Esophagus muscularis mucosa (tissue), 4 donors: ENCODE measurements around the gene NCAPH2. TPM values are rescaled to one million over a fixed set of nuclear protein-coding genes. Genes with fewer than 3 reads are reported as not detected.

Source experiments
- DNase-seq: peaks from one replicate; pipeline ENCODE4 v3.0.0-alpha.2; 2017; ENCODE audit errors: extremely low spot score
- H3K27ac ChIP-seq, 4 donors: fragments of 200-600 bp; sonication (generic); replicated peaks in 1 of 4; 1 replicate in 3 of 4; 2 replicates in 1 of 4; pipeline ENCODE4 v1.5.1; 2016 to 2019; ENCODE audit warnings: mild to moderate bottlenecking in 1 of 4
- H3K27me3 ChIP-seq, 4 donors: fragments of 200-600 bp; sonication (generic); one replicate each; pipeline versions ENCODE4 v1.5.1 to v1.6.0; 2016 to 2019
- H3K36me3 ChIP-seq, 4 donors: fragments of 200-600 bp; sonication (generic); one replicate each; pipeline ENCODE4 v1.5.1; 2016 to 2019
- H3K4me1 ChIP-seq, 4 donors: fragments of 200-600 bp; sonication (generic); one replicate each; pipeline ENCODE4 v1.5.1; 2016 to 2019
- H3K4me3 ChIP-seq, 4 donors: fragments of 200-600 bp; sonication (generic); 1 replicate in 2 of 4; 2 replicates in 2 of 4; pipeline ENCODE4 v1.5.1; 2016 to 2019; ENCODE audit warnings: mild to moderate bottlenecking in 4 of 4, moderate library complexity in 1 of 4
- H3K9me3 ChIP-seq, 4 donors: fragments of 200-600 bp; sonication (generic); 1 replicate in 3 of 4; 2 replicates in 1 of 4; pipeline ENCODE4 v1.5.1; 2016 to 2019
- EP300 ChIP-seq: sonication (generic); formaldehyde crosslinking; IDR thresholded peaks from one replicate; pipeline ENCODE4 v1.6.1; 2017; ENCODE audit warnings: antibody characterized with exemption
- POLR2A ChIP-seq: fragments of 450-650 bp; IDR thresholded peaks from one replicate; pipeline ENCODE4 v1.6.1; 2017; ENCODE audit warnings: antibody characterized with exemption, moderate library complexity, mild to moderate bottlenecking, low read depth
- POLR2AphosphoS5 ChIP-seq, 2 donors: sonication (generic); formaldehyde crosslinking; IDR thresholded peaks; one replicate each; pipeline ENCODE4 v1.6.1; 2017; ENCODE audit warnings: antibody characterized with exemption in 2 of 2
- WGBS: methylation state at CpG from one replicate; pipeline ENCODE4 v1.1.5; 2018; 5-methylcytosine and 5-hydroxymethylcytosine counted together
- intact Hi-C: fragments of 100-400 bp; cut with DNase I; formaldehyde crosslinking; loops from one replicate; pipeline ENCODE4 v1.15.1; 2023
- total RNA-seq, 4 donors: library from RNA; depleted of rRNA; stranded (reverse); fragments of >200 nt; gene quantifications; one replicate each; pipeline versions ENCODE4 v1.1.0 to v1.2.1, GENCODE V29; 2016
- TF ChIP-seq, protein P1 (sequence below), 3 experiments: fragments of 200-600 bp in 2 of 3; fragments of 450-650 bp in 1 of 3; sonication (generic) in 2 of 3; IDR thresholded peaks; one replicate each; pipeline ENCODE4 v1.5.1; 2017 to 2019; ENCODE audit warnings: antibody characterized with exemption in 3 of 3, mild to moderate bottlenecking in 2 of 3, moderate library complexity in 1 of 3

The NCAPH2 gene
- total RNA-seq, 4 donors from 2014 or later = 30.3 to 44.6 (median 41.7) TPM

GRCh38 chr22:50516068-50516467 lies 8.0 kb downstream of the NCAPH2 start:
- Histone ChIP-seq H3K4me3 (no peak overlapping the region), H3K9me3 (no peaks in the 10 kb centered on the region), H3K27ac (no peak overlapping the region), H3K4me1 (peaks cover 0 to 6% (median 0%) of the 10 kb centered on the region in 4 donors), H3K36me3 (peaks cover 22 to 71% (median 57%) of the 10 kb centered on the region in 4 donors), H3K27me3 (no peaks in the 10 kb centered on the region)
- TF ChIP-seq POLR2AphosphoS5 (IDR thresholded peaks at IDR 0.05) (no peak), POLR2A (no peak), EP300 (no peak)
- TF ChIP-seq, protein P1, sequence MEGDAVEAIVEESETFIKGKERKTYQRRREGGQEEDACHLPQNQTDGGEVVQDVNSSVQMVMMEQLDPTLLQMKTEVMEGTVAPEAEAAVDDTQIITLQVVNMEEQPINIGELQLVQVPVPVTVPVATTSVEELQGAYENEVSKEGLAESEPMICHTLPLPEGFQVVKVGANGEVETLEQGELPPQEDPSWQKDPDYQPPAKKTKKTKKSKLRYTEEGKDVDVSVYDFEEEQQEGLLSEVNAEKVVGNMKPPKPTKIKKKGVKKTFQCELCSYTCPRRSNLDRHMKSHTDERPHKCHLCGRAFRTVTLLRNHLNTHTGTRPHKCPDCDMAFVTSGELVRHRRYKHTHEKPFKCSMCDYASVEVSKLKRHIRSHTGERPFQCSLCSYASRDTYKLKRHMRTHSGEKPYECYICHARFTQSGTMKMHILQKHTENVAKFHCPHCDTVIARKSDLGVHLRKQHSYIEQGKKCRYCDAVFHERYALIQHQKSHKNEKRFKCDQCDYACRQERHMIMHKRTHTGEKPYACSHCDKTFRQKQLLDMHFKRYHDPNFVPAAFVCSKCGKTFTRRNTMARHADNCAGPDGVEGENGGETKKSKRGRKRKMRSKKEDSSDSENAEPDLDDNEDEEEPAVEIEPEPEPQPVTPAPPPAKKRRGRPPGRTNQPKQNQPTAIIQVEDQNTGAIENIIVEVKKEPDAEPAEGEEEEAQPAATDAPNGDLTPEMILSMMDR (IDR thresholded peaks at IDR 0.05) = no peak
- WGBS = 81% methylated on average over 8 of the region's 8 CpGs
- DNase-seq = no peak
- intact Hi-C loops = no loop called here

DNA sequence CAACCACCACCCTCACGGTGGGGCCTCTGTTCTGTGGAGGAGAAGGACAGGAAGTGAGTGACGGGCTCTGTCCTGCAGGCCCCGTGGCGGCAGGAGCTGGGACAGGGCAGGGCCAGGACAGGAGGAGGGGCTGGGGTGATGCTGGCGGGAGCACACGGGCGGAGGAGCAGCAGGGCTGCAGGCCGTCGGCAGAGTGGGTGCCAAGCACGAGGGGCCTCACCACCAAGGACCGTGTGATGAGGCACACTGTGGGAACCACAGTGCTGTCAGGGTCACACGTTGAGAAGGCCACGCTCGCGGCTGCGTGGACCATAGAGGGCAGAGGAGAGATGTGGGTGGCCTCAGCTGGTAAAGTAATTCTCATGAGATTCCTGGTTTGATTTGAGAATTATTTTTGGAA lies 8.9 kb downstream of the NCAPH2 start:
- H3K36me3 ChIP-seq = peaks cover 24 to 76% (median 65%) of the 10 kb centered on the region in 4 donors
- intact Hi-C loops = no loop called here

DNA sequence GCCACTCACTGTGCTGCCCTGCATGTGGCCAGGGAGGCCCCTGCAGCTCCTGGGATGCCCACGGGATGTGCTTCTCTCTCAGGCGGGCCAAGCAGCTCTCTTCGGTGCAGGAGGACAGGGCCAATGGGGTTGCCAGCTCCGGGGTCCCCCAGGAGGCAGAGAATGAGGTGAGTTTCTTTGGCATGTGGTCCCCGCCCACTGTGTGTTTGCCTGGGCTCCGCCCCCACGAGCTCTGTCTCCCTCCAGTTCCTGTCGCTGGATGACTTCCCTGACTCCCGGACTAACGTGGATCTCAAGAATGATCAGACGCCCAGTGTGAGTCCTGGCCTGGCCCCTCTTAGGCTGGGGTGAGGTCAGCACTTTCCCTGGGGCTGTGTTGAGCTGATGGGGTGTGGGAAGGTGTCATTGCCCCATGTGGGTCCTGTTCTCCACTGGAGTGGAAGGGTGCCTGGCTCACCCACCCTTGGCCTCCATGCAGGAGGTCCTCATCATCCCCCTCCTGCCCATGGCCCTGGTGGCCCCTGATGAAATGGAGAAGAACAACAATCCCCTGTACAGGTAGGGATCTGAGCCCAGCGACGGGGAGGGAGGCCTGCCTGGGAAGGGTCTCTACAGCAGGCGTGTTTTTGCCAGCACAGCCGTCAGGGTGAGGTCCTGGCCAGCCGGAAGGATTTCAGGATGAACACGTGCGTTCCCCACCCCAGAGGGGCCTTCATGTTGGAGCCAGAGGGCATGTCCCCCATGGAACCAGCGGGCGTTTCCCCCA lies 9.7 kb downstream of the NCAPH2 start:
- no peak for TF ChIP-seq POLR2AphosphoS5 (IDR thresholded peaks at IDR 0.05)
- TF ChIP-seq, protein P1 (IDR thresholded peaks at IDR 0.05) = no peak

More for the DNA sequence above, 8.9 kb downstream of the NCAPH2 start:
- WGBS = 86% methylated on average over 16 of the region's 16 CpGs
- Histone ChIP-seq H3K4me1 (peaks cover 0 to 6% (median 0%) of the 10 kb centered on the region in 4 donors), H3K4me3 (no peak overlapping the region), H3K27ac (no peak overlapping the region), H3K9me3 (no peaks in the 10 kb centered on the region), H3K27me3 (no peaks in the 10 kb centered on the region)
- no peak for DNase-seq
- no peak for TF ChIP-seq POLR2A
- TF ChIP-seq, protein P1 (IDR thresholded peaks at IDR 0.05) = no peak
- no peak for TF ChIP-seq POLR2AphosphoS5 (IDR thresholded peaks at IDR 0.05)

DNA sequence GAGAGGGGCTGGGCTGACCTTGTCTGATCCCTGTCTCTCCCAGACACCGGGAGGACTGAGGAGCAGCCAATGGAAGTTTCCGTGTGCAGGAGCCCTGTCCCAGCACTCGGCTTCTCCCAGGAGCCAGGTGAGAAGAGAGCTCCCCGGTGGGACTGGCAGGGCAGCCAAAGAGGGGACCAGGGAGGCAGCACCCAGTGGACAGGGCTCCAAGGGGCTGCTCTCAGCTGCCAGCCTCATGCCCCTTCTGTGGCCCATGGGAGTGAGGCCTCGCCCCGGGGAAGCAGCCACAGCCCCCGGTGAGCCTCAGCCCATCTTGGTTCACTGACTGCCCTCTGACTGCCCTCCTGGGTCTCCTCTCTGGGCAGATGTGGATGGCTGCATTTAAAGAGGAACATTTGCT lies 10.6 kb downstream of the NCAPH2 start:
- WGBS = 88% methylated on average over 3 of the region's 7 CpGs
- TF ChIP-seq POLR2A (no peak), POLR2AphosphoS5 (IDR thresholded peaks at IDR 0.05) (no peak), EP300 (no peak)
- TF ChIP-seq, protein P1 (IDR thresholded peaks at IDR 0.05) = no peak
- Histone ChIP-seq H3K27ac (no peak overlapping the region), H3K4me3 (no peak overlapping the region), H3K36me3 (peaks cover 36 to 89% (median 80%) of the 10 kb centered on the region in 4 donors), H3K9me3 (no peaks in the 10 kb centered on the region), H3K27me3 (no peaks in the 10 kb centered on the region), H3K4me1 (peaks cover 0 to 2% (median under 1%) of the 10 kb centered on the region in 4 donors)
- intact Hi-C loops = no loop called here
- no peak for DNase-seq

More for the DNA sequence above, 9.7 kb downstream of the NCAPH2 start:
- no peak for DNase-seq
- H3K36me3 ChIP-seq = peaks cover 27 to 84% (median 71%) of the 10 kb centered on the region in 4 donors
- H3K4me1 ChIP-seq = peaks cover 0 to 5% (median 0%) of the 10 kb centered on the region in 4 donors
- H3K27me3 ChIP-seq = no peaks in the 10 kb centered on the region
- H3K9me3 ChIP-seq = no peaks in the 10 kb centered on the region
- H3K4me3 ChIP-seq = no peak overlapping the region
- 92% methylated on average over 11 of the region's 20 CpGs for WGBS
- H3K27ac ChIP-seq = no peak overlapping the region
- intact Hi-C loops = no loop called here
